ENCODE data around the gene ST8SIA4. TPM values are rescaled to one million over a fixed set of nuclear protein-coding genes. Genes with fewer than 3 reads are reported as not detected.

The ST8SIA4 gene
- total and polyA plus RNA-seq, 2 experiments from 2014 or later = 3.1 to 6.0 TPM

GRCh38 chr5:100826133-100826532 is 76.9 kb downstream of the ST8SIA4 start:
- H3K9me3 ChIP-seq (ENCODE audit: low read depth) = no peaks in the 10 kb centered on the region
- H3K9me2 ChIP-seq (replicated peaks; ENCODE audit: insufficient read depth) = no peaks in the 10 kb centered on the region
- H2AFZ ChIP-seq = no peak overlapping the region
- H3K36me3 ChIP-seq (replicated peaks; ENCODE audit: insufficient read depth, low read depth) = no peaks in the 10 kb centered on the region
- 80% methylated on average over 2 of the region's 2 CpGs for WGBS (ENCODE audit: low lambda C conversion rate, missing lambda C conversion rate)
- H3K4me2 ChIP-seq = no peak overlapping the region
- no peak for DNase-seq (ENCODE audit: low spot score)
- peaks cover 13% of the 10 kb centered on the region for H3K4me1 ChIP-seq (ENCODE audit: insufficient read depth)
- TF ChIP-seq EZH2phosphoT487 (IDR thresholded peaks at IDR 0.05; ENCODE audit: low read depth, severe bottlenecking, unreplicated experiment) (no peak), EZH2 (IDR thresholded peaks at IDR 0.05; ENCODE audit: borderline replicate concordance) (no peak), CTCF (IDR thresholded peaks at IDR 0.05; ENCODE audit: poor library complexity) (no peak)
- no peaks in the 10 kb centered on the region for H3K27me3 ChIP-seq
- no peaks in the 10 kb centered on the region for H4K20me1 ChIP-seq (ENCODE audit: insufficient read depth, poor library complexity, severe bottlenecking)
- no peak overlapping the region for H3K27ac ChIP-seq
- H3K4me3 ChIP-seq = no peak overlapping the region
- H3K79me2 ChIP-seq = no peaks in the 10 kb centered on the region

GRCh38 chr5:100824635-100825034 is 78.4 kb downstream of the ST8SIA4 start:
- H3K9me2 ChIP-seq (replicated peaks; ENCODE audit: insufficient read depth) = no peaks in the 10 kb centered on the region
- DNase-seq (ENCODE audit: low spot score) = no peak
- no peaks in the 10 kb centered on the region for H3K9me3 ChIP-seq (ENCODE audit: low read depth)
- H4K20me1 ChIP-seq (ENCODE audit: insufficient read depth, poor library complexity, severe bottlenecking) = no peaks in the 10 kb centered on the region
- H3K27ac ChIP-seq = no peak overlapping the region
- no peaks in the 10 kb centered on the region for H3K79me2 ChIP-seq
- H3K4me2 ChIP-seq = no peak overlapping the region
- no peaks in the 10 kb centered on the region for H3K27me3 ChIP-seq
- no peaks in the 10 kb centered on the region for H3K36me3 ChIP-seq (replicated peaks; ENCODE audit: insufficient read depth, low read depth)
- H3K4me1 ChIP-seq (ENCODE audit: insufficient read depth) = peaks cover 16% of the 10 kb centered on the region
- no peak overlapping the region for H3K4me3 ChIP-seq
- TF ChIP-seq EZH2phosphoT487 (IDR thresholded peaks at IDR 0.05; ENCODE audit: low read depth, severe bottlenecking, unreplicated experiment) (no peak), EZH2 (IDR thresholded peaks at IDR 0.05; ENCODE audit: borderline replicate concordance) (no peak), CTCF (IDR thresholded peaks at IDR 0.05; ENCODE audit: poor library complexity) (no peak)
- H2AFZ ChIP-seq = no peak overlapping the region

GRCh38 chr5:100823812-100824211 is 79.3 kb downstream of the ST8SIA4 start:
- peaks cover 16% of the 10 kb centered on the region for H3K4me1 ChIP-seq (ENCODE audit: insufficient read depth)
- no peak for DNase-seq (ENCODE audit: low spot score)
- no peaks in the 10 kb centered on the region for H3K79me2 ChIP-seq
- H3K4me2 ChIP-seq = no peak overlapping the region
- no peaks in the 10 kb centered on the region for H4K20me1 ChIP-seq (ENCODE audit: insufficient read depth, poor library complexity, severe bottlenecking)
- H3K27me3 ChIP-seq = no peaks in the 10 kb centered on the region
- no peaks in the 10 kb centered on the region for H3K36me3 ChIP-seq (replicated peaks; ENCODE audit: insufficient read depth, low read depth)
- H3K27ac ChIP-seq = no peak overlapping the region
- no peak overlapping the region for H2AFZ ChIP-seq
- no peaks in the 10 kb centered on the region for H3K9me3 ChIP-seq (ENCODE audit: low read depth)
- 64% methylated on average over 2 of the region's 2 CpGs for WGBS (ENCODE audit: low lambda C conversion rate, missing lambda C conversion rate)
- no peak overlapping the region for H3K4me3 ChIP-seq
- no peaks in the 10 kb centered on the region for H3K9me2 ChIP-seq (replicated peaks; ENCODE audit: insufficient read depth)
- TF ChIP-seq EZH2 (IDR thresholded peaks at IDR 0.05; ENCODE audit: borderline replicate concordance) (no peak), CTCF (IDR thresholded peaks at IDR 0.05; ENCODE audit: poor library complexity) (no peak), EZH2phosphoT487 (IDR thresholded peaks at IDR 0.05; ENCODE audit: low read depth, severe bottlenecking, unreplicated experiment) (no peak)

GRCh38 chr5:100821751-100822150 is 81.3 kb downstream of the ST8SIA4 start:
- Histone ChIP-seq H3K9me2 (replicated peaks; ENCODE audit: insufficient read depth) (no peaks in the 10 kb centered on the region), H3K36me3 (replicated peaks; ENCODE audit: insufficient read depth, low read depth) (no peaks in the 10 kb centered on the region), H3K27me3 (no peaks in the 10 kb centered on the region), H2AFZ (no peak overlapping the region), H3K4me2 (no peak overlapping the region), H3K27ac (peak overlapping the region; percentile 77), H3K4me1 (ENCODE audit: insufficient read depth) (peaks cover 9% of the 10 kb centered on the region), H3K9me3 (ENCODE audit: low read depth) (no peaks in the 10 kb centered on the region), H3K79me2 (no peaks in the 10 kb centered on the region), H4K20me1 (ENCODE audit: insufficient read depth, poor library complexity, severe bottlenecking) (no peaks in the 10 kb centered on the region), H3K4me3 (no peak overlapping the region)
- DNase-seq (ENCODE audit: low spot score) = no peak
- 90% methylated on average over 1 of the region's 1 CpG for WGBS (ENCODE audit: low lambda C conversion rate, missing lambda C conversion rate)
- TF ChIP-seq EZH2phosphoT487 (IDR thresholded peaks at IDR 0.05; ENCODE audit: low read depth, severe bottlenecking, unreplicated experiment) = no peak
- no peak for TF ChIP-seq CTCF (IDR thresholded peaks at IDR 0.05; ENCODE audit: poor library complexity)
- no peak for TF ChIP-seq EZH2 (IDR thresholded peaks at IDR 0.05; ENCODE audit: borderline replicate concordance)

Measured in hepatocyte (in vitro differentiated cells).